ENCODE results near the gene HSD17B12. TPM values are rescaled to one million over a fixed set of nuclear protein-coding genes. Genes with fewer than 3 reads are reported as not detected.

Gene HSD17B12
- total and polyA plus RNA-seq, 2 of the 8 experiments (the other 6 are each of a cell fraction or from before 2014, with no cell fraction given): 46.0 to 121 TPM

GRCh38 chr11:43901551-43901950 is 221.0 kb downstream of the HSD17B12 start:
- Histone ChIP-seq H2AFZ (ENCODE audit: low read length) (no peak overlapping the region), H3K23ac (ENCODE audit: insufficient read length) (no peak overlapping the region), H2BK12ac (ENCODE audit: low read depth, low read length) (no peak overlapping the region), H3K4ac (replicated peaks; ENCODE audit: insufficient read length, low read depth, low read length) (no peak overlapping the region), H3K79me2 (ENCODE audit: control insufficient read depth in 1 of 2, insufficient read depth in 2 of 2, low read length in 2 of 2) (no peaks in the 10 kb centered on the region), H4K20me1 (replicated peaks in 1 of 2; ENCODE audit: control insufficient read depth in 1 of 2, insufficient read depth in 2 of 2, low read length in 2 of 2) (no peaks in the 10 kb centered on the region), H3K4me1 (replicated peaks in 1 of 4; ENCODE audit: control insufficient read depth in 3 of 4, insufficient read depth in 4 of 4, low read length in 3 of 4) (no peaks in the 10 kb centered on the region), H2BK15ac (ENCODE audit: low read length) (no peak overlapping the region), H3K18ac (ENCODE audit: extremely low read depth, low read length) (no peak overlapping the region), H2BK5ac (ENCODE audit: low read depth, low read length) (no peak overlapping the region), H3K14ac (ENCODE audit: insufficient read length) (no peak overlapping the region), H3K4me2 (ENCODE audit: insufficient read depth in 1 of 2, low read depth in 2 of 2, low read length in 2 of 2) (no peak overlapping the region), H3K9ac (replicated peaks in 1 of 4; ENCODE audit: extremely low read depth in 1 of 4, low read depth in 3 of 4, low read length in 3 of 4) (no peak overlapping the region), H3K27me3 (replicated peaks in 1 of 4; ENCODE audit: control insufficient read depth in 3 of 4, extremely low read depth in 1 of 4, insufficient read depth in 3 of 4, low read length in 3 of 4) (no peaks in the 10 kb centered on the region), H4K5ac (ENCODE audit: insufficient read length, low read depth, low read length) (no peak overlapping the region), H4K91ac (replicated peaks; ENCODE audit: insufficient read length, low read length) (no peak overlapping the region), H3K4me3 (ENCODE audit: extremely low read depth in 1 of 4, insufficient read depth in 2 of 4, low read depth in 3 of 4, low read length in 4 of 4) (no peak overlapping the region), H4K8ac (ENCODE audit: extremely low read depth, insufficient read depth, low read length) (no peak overlapping the region), H2BK120ac (replicated peaks; ENCODE audit: low read depth, low read length) (no peak overlapping the region), H2BK20ac (ENCODE audit: low read length) (no peak overlapping the region), H3K9me3 (ENCODE audit: insufficient read depth in 2 of 2, low read depth in 1 of 2, low read length in 1 of 2) (peaks cover 0 to 3% of the 10 kb centered on the region in 2 experiments; a peak in 1 of 4 replicates), H3K36me3 (ENCODE audit: control insufficient read depth in 2 of 4, insufficient read depth in 4 of 4, low read length in 3 of 4) (peaks cover 0 to 4% (median 0%) of the 10 kb centered on the region in 4 experiments; a peak in 2 of 8 replicates), H3K56ac (replicated peaks; ENCODE audit: insufficient read length, low read depth, low read length) (no peak overlapping the region), H3K27ac (ENCODE audit: low read depth, low read length) (no peak overlapping the region), H3K23me2 (ENCODE audit: low read depth, low read length) (no peaks in the 10 kb centered on the region), H3K79me1 (ENCODE audit: low read depth, low read length) (no peaks in the 10 kb centered on the region), H2AK5ac (ENCODE audit: low read depth, low read length) (no peak overlapping the region)
- ChIA-PET CTCF (ENCODE audit: partially characterized antibody) (interaction anchor here (2.9 kb wide), 1 partner anchor 12 kb away, joined by 19 read pairs; no protein-coding TSS in a partner anchor), POLR2A (ENCODE audit: partially characterized antibody) (no interaction called here)
- WGBS, 2 experiments (ENCODE audit: extremely low coverage in 1 of 2, insufficient coverage in 1 of 2, insufficient read length in 1 of 2, insufficient replicate concordance in 2 of 2, low coverage in 1 of 2, low lambda C conversion rate in 2 of 2, missing lambda C conversion rate in 1 of 2): 88% methylated on average over 4 of the region's 4 CpGs; no CpG with 5 or more reads in 1 of the 2 experiments
- no peak for TF ChIP-seq SUZ12 (IDR thresholded peaks at IDR 0.05; ENCODE audit: low read length)
- no peak for TF ChIP-seq RAD21 (IDR thresholded peaks at IDR 0.05 in 1 of 2, conservative IDR thresholded peaks at IDR 0.05 in 1 of 2; ENCODE audit: low read depth in 2 of 2, low read length in 2 of 2)
- no peak for FAIRE-seq
- DNase-seq (ENCODE audit: low read depth in 1 of 2, low spot score in 2 of 2): no peak

Measured in H1 (cell line).